Gastrocnemius medialis (tissue), 4 donors: ENCODE data around the gene SDK2. TPM values are rescaled to one million over a fixed set of nuclear protein-coding genes. Genes with fewer than 3 reads are reported as not detected.
"Not testable (repeated sequence)": the region's sequence is repeated elsewhere in the genome, so short reads cannot be mapped to it uniquely, and the experiment has no call there.

Experiments
- ATAC-seq, 2 donors: fragments of 150-250 bp; one replicate each; pipeline ENCODE4 v1.9.1; 2016
- DNase-seq, 2 donors: peaks; one replicate each; pipeline ENCODE4 v3.0.0-alpha.2; 2019
- H3K27ac ChIP-seq, 4 donors: fragments of 200-600 bp; sonication (generic); 1 replicate in 1 of 4; 2 replicates in 3 of 4; pipeline ENCODE4 v1.5.1; 2016 to 2018; ENCODE audit warnings: mild to moderate bottlenecking in 2 of 4, moderate library complexity in 1 of 4
- H3K27me3 ChIP-seq, 3 donors: fragments of 200-600 bp; sonication (generic) in 2 of 3; 1 replicate in 1 of 3; 2 replicates in 2 of 3; pipeline versions ENCODE4 v1.5.1 to v1.6.0; 2016 to 2019; ENCODE audit warnings: mild to moderate bottlenecking in 1 of 3, moderate library complexity in 1 of 3
- H3K36me3 ChIP-seq, 2 donors: fragments of 200-600 bp; sonication (generic) in 1 of 2; one replicate each; pipeline ENCODE4 v1.5.1; 2017 to 2018
- H3K4me1 ChIP-seq, 2 donors: fragments of 200-600 bp; sonication (generic) in 1 of 2; one replicate each; pipeline ENCODE4 v1.5.1; 2016 to 2017; ENCODE audit warnings: mild to moderate bottlenecking in 2 of 2
- H3K4me3 ChIP-seq, 4 donors: fragments of 200-600 bp; sonication (generic) in 3 of 4; 1 replicate in 1 of 4; 2 replicates in 3 of 4; pipeline ENCODE4 v1.5.1; 2016 to 2019; ENCODE audit warnings: mild to moderate bottlenecking in 2 of 4
- H3K9me3 ChIP-seq, 3 donors: fragments of 200-600 bp; sonication (generic) in 2 of 3; 1 replicate in 1 of 3; 2 replicates in 2 of 3; pipeline ENCODE4 v1.5.1; 2016 to 2019
- CTCF ChIP-seq, 5 experiments: fragments of 450-650 bp in 3 of 5; fragments of 200-600 bp in 2 of 5; sonication (generic) in 2 of 5; IDR thresholded peaks in 4 of 5; conservative IDR thresholded peaks in 1 of 5; 1 replicate in 4 of 5; 2 replicates in 1 of 5; pipeline ENCODE4 v1.5.1; 2016 to 2019; ENCODE audit warnings: antibody characterized with exemption in 5 of 5, mild to moderate bottlenecking in 3 of 5, moderate library complexity in 3 of 5
- POLR2A ChIP-seq, 2 donors: fragments of 450-650 bp; IDR thresholded peaks; one replicate each; pipeline ENCODE4 v1.6.1; 2017; ENCODE audit warnings: antibody characterized with exemption in 2 of 2, mild to moderate bottlenecking in 2 of 2, moderate library complexity in 2 of 2
- in situ Hi-C, 4 donors: fragments of 200-750 bp; cut with MboI; loops; one replicate each; pipeline versions ENCODE4 v1.15.0 to v1.8.0; 2017; ENCODE audit warnings: low sequenced_read_pairs in 4 of 4
- intact Hi-C: fragments of 100-400 bp; cut with DNase I; formaldehyde crosslinking; loops from one replicate; pipeline ENCODE4 v1.15.1; 2023; ENCODE audit warnings: low total_unique reads
- total RNA-seq, 4 donors: library from RNA; depleted of rRNA; stranded (reverse); fragments of >200 nt; gene quantifications; one replicate each; pipeline versions ENCODE4 v1.1.0 to v1.2.3, GENCODE V29; 2016

SDK2 gene
- total RNA-seq, 4 donors from 2014 or later = 0.02 to 0.31 (median 0.13) TPM

GRCh38 chr17:73309727-73310596 lies 334.3 kb downstream of the SDK2 start:
- no peak for DNase-seq

GRCh38 chr17:73308959-73309358 lies 335.3 kb downstream of the SDK2 start:
- in situ Hi-C loops, H3K9me3 ChIP-seq, H3K36me3 ChIP-seq, DNase-seq, ATAC-seq, intact Hi-C loops, H3K27me3 ChIP-seq: not testable (repeated sequence)
- H3K4me1 ChIP-seq = peaks cover 43 to 62% of the 10 kb centered on the region in 2 donors
- H3K4me3 ChIP-seq = peak overlapping the region; percentile 82 to 100 (median 94)
- H3K27ac ChIP-seq = peak overlapping the region; percentile 92 to 100 (median 98)

More at GRCh38 chr17:73309727-73310596, 334.3 kb downstream of the SDK2 start:
- in situ Hi-C loops = loop anchor here in 1 of 4 donors (10.0 kb wide), 1 partner anchor 55 kb away; no protein-coding TSS in a partner anchor
- H3K27me3 ChIP-seq = no peaks in the 10 kb centered on the region
- peak overlapping the region; percentile 92 to 100 (median 98) for H3K27ac ChIP-seq
- H3K4me3 ChIP-seq = peak overlapping the region; percentile 82 to 100 (median 94)
- peaks cover 33 to 52% of the 10 kb centered on the region in 2 donors for H3K4me1 ChIP-seq
- H3K9me3 ChIP-seq = no peaks in the 10 kb centered on the region
- intact Hi-C loops = loop anchor here (2.0 kb wide), 3 partner anchors 17 to 117 kb away; partner anchors contain the start of gene COG1
- no peaks in the 10 kb centered on the region for H3K36me3 ChIP-seq
- ATAC-seq = no peak
- TF ChIP-seq POLR2A (IDR thresholded peaks at IDR 0.05) (no peak), CTCF (IDR thresholded peaks at IDR 0.05 in 4 of 5, conservative IDR thresholded peaks at IDR 0.05 in 1 of 5) (no peak)

- intact Hi-C loops (no loop called here), in situ Hi-C loops (no loop called here)
- no peaks in the 10 kb centered on the region for H3K36me3 ChIP-seq
- TF ChIP-seq CTCF (IDR thresholded peaks at IDR 0.05 in 4 of 5, conservative IDR thresholded peaks at IDR 0.05 in 1 of 5) = no peak
- peak; percentile 18 to 41 for TF ChIP-seq POLR2A (IDR thresholded peaks at IDR 0.05)
- no peak for ATAC-seq
- peak overlapping the region; percentile 82 to 100 (median 94) for H3K4me3 ChIP-seq
- peaks cover 51 to 69% of the 10 kb centered on the region in 2 donors for H3K4me1 ChIP-seq
- peak overlapping the region; percentile 92 to 100 (median 98) for H3K27ac ChIP-seq
- H3K27me3 ChIP-seq = no peaks in the 10 kb centered on the region
- DNase-seq = peak in 1 of 2 donors; percentile 65
- no peaks in the 10 kb centered on the region for H3K9me3 ChIP-seq
These were observed 336.0 kb downstream of the SDK2 start for GRCh38 chr17:73308017-73308823.

- Histone ChIP-seq H3K4me3 (peak overlapping the region in 2 of 4 donors; percentile 82 to 89), H3K27me3 (no peaks in the 10 kb centered on the region), H3K36me3 (no peaks in the 10 kb centered on the region), H3K9me3 (no peaks in the 10 kb centered on the region), H3K4me1 (peaks cover 57 to 77% of the 10 kb centered on the region in 2 donors), H3K27ac (peak overlapping the region; percentile 92 to 100 (median 98))
- in situ Hi-C loops = no loop called here
- ATAC-seq (no peak), DNase-seq (no peak)
- TF ChIP-seq CTCF (IDR thresholded peaks at IDR 0.05 in 4 of 5, conservative IDR thresholded peaks at IDR 0.05 in 1 of 5) = no peak
- no peak for TF ChIP-seq POLR2A (IDR thresholded peaks at IDR 0.05)
- intact Hi-C loops = no loop called here
These were observed 337.1 kb downstream of the SDK2 start for GRCh38 chr17:73307130-73307529.
